ENCODE data around the gene FAM32A.
"Not testable (repeated sequence)": the region's sequence is repeated elsewhere in the genome, so short reads cannot be mapped to it uniquely, and the experiment has no call there.

Gene FAM32A

DNA sequence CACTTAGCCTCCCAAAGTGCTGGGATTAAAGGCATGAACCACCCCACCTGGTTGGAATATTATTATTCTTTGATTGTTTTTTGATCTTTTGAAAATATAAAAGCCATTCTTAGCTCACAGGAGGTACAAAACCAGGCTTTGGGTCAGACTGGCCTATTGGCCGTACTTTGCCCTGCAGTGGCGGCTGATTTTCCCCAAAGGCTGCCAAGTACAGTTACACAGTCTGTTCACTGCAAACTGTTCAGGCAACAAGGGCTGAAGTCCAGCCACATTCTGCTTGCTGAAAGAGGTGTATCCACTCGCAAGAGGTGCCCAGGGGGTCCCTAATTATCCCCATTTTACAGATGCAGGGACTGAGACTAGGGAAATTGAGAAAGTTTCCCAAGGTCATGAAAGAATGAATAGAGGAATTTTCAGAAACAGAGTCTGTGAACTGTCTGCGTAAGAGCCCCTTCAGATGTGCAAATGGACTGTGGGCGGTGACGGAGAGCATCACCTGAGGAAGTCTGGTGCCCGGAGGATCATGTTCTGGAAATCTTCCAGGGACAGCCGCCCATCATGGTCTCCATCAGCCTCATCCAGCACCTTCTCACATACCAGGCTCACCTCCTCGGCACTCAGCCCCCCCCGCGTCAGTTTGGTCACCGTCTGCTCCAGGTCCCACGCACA lies 20.9 kb upstream of the FAM32A start:
- DNase-seq (ENCODE audit: low read depth in 3 of 3), result no peak

DNA sequence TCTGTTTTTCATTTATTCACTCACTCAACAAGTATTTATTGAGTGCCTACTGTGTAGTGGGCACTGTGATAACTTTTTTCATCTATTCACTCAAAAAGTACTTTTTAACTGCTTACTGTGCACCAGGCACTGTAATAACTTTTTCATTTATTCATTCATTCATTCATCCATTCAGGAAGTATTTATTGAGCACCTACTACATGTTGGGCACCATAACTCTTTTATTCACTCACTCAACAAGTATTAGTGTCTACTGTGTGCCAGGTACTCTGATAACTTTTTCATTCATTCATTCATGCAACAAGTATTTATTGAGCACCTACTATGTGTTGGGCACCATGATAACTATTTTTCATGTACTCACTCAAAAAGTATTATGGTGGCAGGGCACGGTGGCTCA lies 18.8 kb upstream of the FAM32A start:
- DNase-seq (ENCODE audit: low read depth in 3 of 3), result no peak

DNA sequence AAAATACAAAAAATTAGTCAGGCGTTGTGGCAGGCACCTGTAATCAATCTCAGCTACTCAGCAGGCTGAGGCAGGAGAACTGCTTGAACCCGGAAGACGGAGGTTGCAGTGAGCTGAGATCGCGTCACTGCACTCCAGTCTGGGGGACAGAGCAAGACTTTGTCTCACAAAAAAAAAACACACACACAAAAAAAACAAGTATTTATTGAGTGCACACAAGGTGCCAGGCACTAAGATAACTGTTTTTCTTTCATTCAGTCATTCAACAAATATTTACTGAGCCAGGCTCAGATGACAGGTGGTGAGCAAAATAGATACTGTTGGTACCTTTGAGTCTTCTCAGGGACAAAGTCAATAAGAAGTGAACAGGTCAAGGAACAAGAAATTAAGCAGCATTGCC lies 18.2 kb upstream of the FAM32A start:
- no peak for DNase-seq (ENCODE audit: low read depth in 3 of 3)

GRCh38 chr19:16168465-16169081 lies 16.6 kb upstream of the FAM32A start:
- DNase-seq (ENCODE audit: low read depth in 3 of 3), result no peak

GRCh38 chr19:16170134-16170533 lies 15.1 kb upstream of the FAM32A start:
- DNase-seq (ENCODE audit: low read depth in 3 of 3), result no peak

DNA sequence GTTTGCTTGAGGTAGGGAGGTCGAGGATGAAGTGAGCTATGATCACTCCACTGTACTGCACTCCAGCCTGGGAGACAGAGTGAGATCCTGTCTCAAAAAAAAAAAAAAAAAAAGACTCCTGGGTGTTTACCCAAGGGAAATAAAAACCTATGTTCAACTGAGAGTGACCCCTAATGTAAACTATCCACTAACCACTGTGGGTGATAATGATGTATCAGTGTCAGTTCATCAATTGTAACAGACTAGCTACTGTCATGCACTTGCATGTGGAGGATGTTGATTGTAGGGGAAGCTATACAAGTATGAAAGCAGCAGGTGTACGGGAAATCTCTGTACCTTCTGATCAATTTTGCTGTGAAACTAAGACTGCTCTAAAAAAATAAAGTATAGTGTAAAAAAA lies 9.3 kb upstream of the FAM32A start:
- no peak for DNase-seq (ENCODE audit: low read depth in 3 of 3)

DNA sequence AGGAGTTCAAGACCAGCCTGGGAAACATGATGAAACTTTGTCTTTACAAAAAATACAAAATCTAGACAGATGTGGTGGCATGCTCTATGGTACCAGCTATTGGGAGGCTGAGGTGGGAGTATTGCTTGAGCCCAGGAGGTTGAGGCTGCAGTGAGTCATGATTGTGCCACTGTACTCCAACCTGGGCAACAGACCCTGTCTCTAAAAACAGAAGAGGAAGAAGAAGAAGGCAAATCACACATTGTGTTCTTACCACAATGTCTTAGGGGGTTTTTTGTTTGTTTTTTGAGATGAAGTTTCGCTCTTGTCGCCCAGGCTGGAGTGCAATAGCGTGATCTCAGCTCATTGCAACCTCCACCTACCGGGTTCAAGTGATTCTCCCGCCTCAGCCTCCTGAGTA lies 6.3 kb upstream of the FAM32A start:
- DNase-seq (ENCODE audit: low read depth in 3 of 3), result not testable (repeated sequence)

GRCh38 chr19:16180611-16181010 lies 4.6 kb upstream of the FAM32A start:
- no peak for DNase-seq (ENCODE audit: low read depth in 3 of 3)

GRCh38 chr19:16184665-16185122 lies 516 bp upstream of the FAM32A start:
- DNase-seq (ENCODE audit: low read depth in 3 of 3), result no peak

DNA sequence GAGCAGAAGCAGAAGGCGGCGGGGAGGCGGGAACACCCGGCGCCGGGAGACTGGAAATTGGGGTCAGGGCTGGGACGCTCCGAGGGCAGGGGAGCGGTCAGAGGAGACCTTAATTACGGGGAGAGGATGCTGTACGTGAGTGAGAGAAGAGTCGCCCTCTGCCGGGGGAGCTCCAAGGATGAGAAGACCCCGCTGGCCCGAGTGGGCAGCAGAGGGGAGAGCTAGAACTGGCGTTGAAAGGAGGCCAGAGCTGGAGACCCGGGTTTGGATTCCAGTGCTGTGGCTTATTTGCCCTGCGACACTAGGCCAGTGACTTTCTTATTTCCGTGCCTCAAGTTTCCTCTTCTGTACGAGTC lies 536 bp downstream of the FAM32A start:
- peak in 1 of 3 experiments; percentile 20 for DNase-seq (ENCODE audit: low read depth in 3 of 3)

- DNase-seq (ENCODE audit: low read depth in 3 of 3), result no peak
Observed at GRCh38 chr19:16188521-16188920, 3.3 kb downstream of the FAM32A start.

GRCh38 chr19:16190198-16190597 lies 5.0 kb downstream of the FAM32A start:
- no peak for DNase-seq (ENCODE audit: low read depth in 3 of 3)

DNA sequence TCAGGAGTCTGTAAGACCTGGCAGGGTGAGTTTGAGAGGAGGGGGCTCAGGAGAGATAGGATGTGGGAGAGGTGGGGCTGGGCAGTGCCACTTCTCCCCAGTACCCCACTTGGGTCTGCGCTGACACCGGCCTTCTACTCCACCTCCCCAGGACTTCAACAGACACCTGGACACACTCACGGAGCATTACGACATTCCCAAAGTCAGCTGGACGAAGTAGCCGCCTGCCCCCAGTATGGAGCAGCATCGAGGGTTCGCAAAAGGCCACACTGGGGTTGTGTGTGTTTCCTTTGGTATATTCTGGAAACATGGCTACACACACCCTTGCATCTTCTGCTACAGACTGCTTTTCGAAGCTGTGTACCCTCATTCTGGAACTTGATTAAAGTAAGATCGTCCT lies 5.5 kb downstream of the FAM32A start:
- no peak for DNase-seq (ENCODE audit: low read depth in 3 of 3)

DNA sequence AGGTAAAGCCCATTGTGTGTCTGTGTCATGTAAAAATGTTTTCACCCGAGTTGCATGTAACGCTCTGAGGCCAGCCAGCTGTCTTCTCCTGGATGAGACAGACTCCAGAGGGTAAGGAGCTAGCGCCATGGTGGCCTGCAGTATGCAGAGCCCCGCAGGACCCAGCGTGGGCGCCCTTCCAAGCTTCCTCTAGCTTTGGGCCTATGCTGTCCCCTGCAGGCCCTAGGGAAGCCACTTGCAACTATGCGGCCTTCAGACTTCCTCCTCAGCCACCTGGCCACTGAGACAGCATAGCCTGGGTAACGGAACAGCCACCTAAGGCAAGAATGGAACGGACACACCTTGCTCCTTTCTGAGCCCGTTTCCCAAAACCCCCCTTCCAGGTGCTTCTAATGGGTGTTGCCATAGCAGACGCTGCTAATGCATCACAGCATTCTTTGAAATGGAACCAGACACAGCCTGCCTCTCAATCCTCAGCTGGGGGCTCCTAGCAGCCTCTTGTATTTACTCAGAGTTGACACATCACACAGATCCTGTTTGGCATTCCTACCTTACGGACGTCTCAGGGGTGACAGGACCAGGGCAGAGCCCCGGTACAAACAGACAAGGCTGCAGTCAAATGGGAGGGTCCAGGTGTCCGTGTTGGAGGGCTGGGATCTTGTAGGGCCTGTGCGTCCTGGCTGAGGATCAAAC lies 6.2 kb downstream of the FAM32A start:
- no peak for DNase-seq (ENCODE audit: low read depth in 3 of 3)

DNA sequence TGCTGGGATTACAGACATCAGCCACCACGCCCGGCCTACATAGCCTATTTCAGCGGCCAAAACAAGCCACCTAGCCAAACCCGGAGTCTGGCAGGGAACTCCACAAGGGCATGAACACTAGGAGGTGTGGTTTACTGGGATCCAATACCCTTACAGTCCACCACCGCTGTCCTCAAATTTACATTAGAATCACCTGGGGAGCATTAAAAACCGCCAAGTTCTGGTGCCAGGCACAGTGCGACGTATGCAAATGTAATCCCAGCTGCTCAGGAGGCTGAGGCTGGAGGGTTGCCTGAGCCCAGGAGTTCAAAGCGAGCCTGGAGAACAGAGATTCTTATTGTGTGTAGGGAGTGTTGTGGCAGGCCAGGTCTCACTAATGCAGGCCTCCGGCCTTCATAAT lies 8.3 kb downstream of the FAM32A start:
- no peak for DNase-seq (ENCODE audit: low read depth in 3 of 3)

DNA sequence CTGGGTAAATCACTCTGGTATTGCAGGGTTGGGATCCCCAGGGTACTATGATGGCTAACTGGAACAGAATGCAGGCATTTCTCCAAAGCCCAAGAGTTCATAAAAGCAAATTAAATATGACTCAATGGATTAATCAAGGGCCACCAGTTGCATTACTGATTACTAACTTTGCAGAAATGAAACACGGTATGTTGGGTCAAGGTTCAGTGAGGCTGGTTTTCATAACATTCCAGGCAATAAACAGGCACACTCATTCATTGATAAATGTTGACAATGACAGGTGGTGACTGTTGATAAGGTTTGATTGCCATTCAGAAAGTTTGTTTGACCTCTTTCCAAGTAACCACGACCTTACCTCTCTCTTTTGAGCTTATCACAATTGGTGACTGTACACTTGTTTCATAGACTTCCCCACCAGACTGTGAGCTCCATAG lies 12.0 kb downstream of the FAM32A start:
- DNase-seq (ENCODE audit: low read depth in 3 of 3), result no peak

- DNase-seq (ENCODE audit: low read depth in 3 of 3), result peak; percentile 96 to 98 (median 97)
Observed at GRCh38 chr19:16197622-16198369, 12.6 kb downstream of the FAM32A start, which contains the start of gene AP1M1. Gene AP1M1 (plus strand): TSS chr19:16197911. CDS start chr19:16198027, 116 bp downstream.

DNA sequence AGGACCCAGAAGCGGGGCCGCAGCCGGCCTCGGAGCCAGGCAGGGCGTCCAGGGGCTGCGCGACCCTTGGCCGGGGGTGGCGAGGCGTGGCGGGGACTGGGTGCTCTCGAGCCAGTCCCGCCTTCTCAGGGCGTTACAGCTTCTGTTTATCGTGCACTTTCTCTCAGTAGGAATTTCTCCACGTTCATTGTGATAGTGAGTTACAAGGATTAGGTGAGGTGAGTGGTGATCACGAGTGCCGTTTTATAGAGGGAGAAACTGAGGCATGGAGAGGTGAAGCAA lies 13.1 kb downstream of the FAM32A start:
- no peak for DNase-seq (ENCODE audit: low read depth in 3 of 3)

- DNase-seq (ENCODE audit: low read depth in 3 of 3), result no peak
Observed at GRCh38 chr19:16199275-16199932, 14.2 kb downstream of the FAM32A start.

DNA sequence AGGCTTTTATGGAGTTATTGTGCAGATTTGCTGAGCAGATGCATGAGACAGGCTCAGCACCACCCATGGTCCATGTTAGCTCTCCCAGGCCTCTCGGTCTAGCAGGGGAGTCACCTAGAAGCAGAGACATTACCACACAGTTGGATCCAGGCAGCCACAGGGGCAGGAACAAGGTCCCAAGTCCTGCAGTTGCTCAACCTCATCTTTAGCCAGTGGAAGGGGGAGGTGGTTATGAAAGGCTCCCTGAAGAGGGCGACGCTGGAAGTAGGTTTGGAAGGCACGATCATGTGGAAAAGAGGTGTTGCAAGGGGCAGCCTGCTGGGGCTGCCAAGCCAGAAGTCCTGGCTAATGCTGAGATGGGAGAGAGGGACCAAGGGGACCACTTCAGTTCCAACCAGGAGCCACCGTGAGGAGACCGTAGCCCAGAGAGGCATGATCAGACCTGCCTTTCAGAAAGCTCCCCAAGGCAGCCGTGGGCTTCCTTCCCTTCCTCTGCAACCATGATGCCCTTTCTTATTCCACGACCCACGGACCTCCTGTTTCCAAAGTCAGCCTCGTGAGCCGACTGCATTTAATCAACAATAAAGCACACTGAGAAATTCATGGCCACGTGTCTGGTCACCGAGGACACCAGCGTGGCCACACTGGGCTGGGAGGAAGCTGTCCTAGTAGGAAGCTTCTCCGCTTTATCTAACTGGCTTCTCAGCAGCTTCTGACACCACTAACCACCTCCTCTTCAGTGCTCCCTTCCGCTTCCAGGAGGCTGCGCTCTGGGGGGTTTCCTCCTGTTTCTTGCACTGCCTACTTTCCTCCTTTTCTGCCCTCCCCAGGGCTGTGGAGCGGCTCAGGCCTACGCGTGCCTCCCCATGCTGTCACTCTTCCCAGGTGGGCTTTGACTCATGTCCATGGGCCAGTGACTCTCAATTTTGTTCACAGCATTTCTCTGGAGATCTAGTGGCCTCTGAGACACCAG lies 15.1 kb downstream of the FAM32A start:
- DNase-seq (ENCODE audit: low read depth in 3 of 3), result no peak

DNA sequence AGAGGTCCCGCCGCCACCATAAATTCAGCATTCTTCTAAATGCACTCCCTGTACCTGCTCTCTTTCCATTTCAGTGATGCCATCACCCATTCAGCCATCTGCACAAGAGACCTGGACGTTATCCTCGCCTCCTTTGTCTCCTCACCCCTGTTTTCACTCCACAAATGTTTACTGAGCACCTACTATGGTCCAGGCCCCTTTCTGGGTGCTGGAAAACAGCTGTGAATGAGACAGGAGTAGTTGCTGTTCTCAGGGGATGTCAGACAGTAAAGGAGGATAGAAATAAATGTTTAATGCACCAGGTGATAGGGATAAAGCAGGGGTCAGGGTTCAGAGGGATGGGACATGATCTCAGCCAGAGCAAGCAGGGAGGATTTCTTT lies 15.8 kb downstream of the FAM32A start:
- no peak for DNase-seq (ENCODE audit: low read depth in 3 of 3)
